ENCODE measurements around the gene UQCC5.

Gene UQCC5

DNA sequence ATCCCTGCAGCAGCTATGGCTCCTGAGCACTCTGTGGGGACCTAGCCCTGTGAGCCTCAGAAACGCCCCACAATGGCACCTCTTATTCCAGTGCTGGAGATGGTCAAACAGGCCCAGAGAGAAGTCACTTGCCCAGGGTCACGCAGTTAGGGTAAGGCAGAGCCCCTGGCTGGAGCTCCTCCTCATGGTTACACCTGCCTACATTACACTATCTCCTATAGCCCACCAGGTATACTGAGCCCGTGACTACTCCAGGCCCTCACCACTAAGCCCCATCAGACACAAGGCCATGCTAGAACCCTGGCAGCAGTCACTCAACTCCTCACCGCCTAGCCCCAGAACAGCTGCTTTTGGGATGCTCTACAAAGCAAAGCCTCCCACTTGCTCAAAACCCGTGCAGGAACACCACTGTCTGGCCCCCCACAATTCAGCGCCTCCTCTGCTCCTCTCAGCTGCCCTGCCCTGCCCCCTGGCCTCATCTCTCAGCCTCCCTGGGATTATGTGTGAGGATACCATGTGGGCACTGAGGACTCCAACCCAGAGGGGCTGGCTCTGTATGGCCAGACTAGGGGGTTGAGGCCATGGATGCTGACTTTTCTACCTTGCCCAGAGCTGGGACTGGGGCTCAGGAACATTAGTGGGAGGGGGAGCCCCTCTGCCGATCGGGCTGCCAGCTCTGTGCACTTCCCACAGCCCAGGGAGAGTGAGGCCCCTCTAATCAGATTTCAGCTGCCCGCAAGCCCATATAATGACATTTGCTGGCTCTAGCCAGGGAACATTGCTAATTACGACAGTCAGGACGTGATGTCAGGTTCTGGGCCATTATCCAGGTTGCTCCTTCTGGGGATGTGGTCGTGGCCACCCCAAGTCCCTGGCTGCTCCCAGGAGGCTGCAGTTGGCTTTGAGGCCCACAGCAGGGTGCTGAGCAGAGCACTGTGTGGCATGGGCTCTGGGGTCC, 6.8 kb upstream of the UQCC5 start:
- TF ChIP-seq, protein P1, sequence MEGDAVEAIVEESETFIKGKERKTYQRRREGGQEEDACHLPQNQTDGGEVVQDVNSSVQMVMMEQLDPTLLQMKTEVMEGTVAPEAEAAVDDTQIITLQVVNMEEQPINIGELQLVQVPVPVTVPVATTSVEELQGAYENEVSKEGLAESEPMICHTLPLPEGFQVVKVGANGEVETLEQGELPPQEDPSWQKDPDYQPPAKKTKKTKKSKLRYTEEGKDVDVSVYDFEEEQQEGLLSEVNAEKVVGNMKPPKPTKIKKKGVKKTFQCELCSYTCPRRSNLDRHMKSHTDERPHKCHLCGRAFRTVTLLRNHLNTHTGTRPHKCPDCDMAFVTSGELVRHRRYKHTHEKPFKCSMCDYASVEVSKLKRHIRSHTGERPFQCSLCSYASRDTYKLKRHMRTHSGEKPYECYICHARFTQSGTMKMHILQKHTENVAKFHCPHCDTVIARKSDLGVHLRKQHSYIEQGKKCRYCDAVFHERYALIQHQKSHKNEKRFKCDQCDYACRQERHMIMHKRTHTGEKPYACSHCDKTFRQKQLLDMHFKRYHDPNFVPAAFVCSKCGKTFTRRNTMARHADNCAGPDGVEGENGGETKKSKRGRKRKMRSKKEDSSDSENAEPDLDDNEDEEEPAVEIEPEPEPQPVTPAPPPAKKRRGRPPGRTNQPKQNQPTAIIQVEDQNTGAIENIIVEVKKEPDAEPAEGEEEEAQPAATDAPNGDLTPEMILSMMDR (IDR thresholded peaks at IDR 0.05; ENCODE audit: borderline replicate concordance, control extremely low read depth, extremely low read depth, insufficient read depth, missing control alignments), result no peak
- in situ Hi-C loops (cut with MboI; ENCODE audit: low sequenced_read_pairs, unreplicated experiment), result no loop called here
- DNase-seq (ENCODE audit: low spot score), result no peak

GRCh38 chr3:52530918-52531826, 5.2 kb upstream of the UQCC5 start:
- no peak for DNase-seq (ENCODE audit: low spot score)
- in situ Hi-C loops (cut with MboI; ENCODE audit: low sequenced_read_pairs, unreplicated experiment), result no loop called here
- TF ChIP-seq, protein P1 (IDR thresholded peaks at IDR 0.05; ENCODE audit: borderline replicate concordance, control extremely low read depth, extremely low read depth, insufficient read depth, missing control alignments), result no peak

GRCh38 chr3:52531860-52532516, 4.4 kb upstream of the UQCC5 start:
- in situ Hi-C loops (cut with MboI; ENCODE audit: low sequenced_read_pairs, unreplicated experiment), result no loop called here
- TF ChIP-seq, protein P1 (IDR thresholded peaks at IDR 0.05; ENCODE audit: borderline replicate concordance, control extremely low read depth, extremely low read depth, insufficient read depth, missing control alignments), result no peak
- DNase-seq (ENCODE audit: low spot score), result no peak

GRCh38 chr3:52532517-52532837, 3.9 kb upstream of the UQCC5 start:
- in situ Hi-C loops (cut with MboI; ENCODE audit: low sequenced_read_pairs, unreplicated experiment), result no loop called here
- DNase-seq (ENCODE audit: low spot score), result peak; percentile 58
- TF ChIP-seq, protein P1 (IDR thresholded peaks at IDR 0.05; ENCODE audit: borderline replicate concordance, control extremely low read depth, extremely low read depth, insufficient read depth, missing control alignments), result no peak

GRCh38 chr3:52532838-52533622, 3.4 kb upstream of the UQCC5 start:
- in situ Hi-C loops (cut with MboI; ENCODE audit: low sequenced_read_pairs, unreplicated experiment), result no loop called here
- peak; percentile 71 for DNase-seq (ENCODE audit: low spot score)

More at GRCh38 chr3:52532838-52533622, 3.4 kb upstream of the UQCC5 start:
- TF ChIP-seq, protein P1 (IDR thresholded peaks at IDR 0.05; ENCODE audit: borderline replicate concordance, control extremely low read depth, extremely low read depth, insufficient read depth, missing control alignments), result no peak
